Stimulated activated CD4-positive, alpha-beta T cell treated with anti-CD3 and anti-CD28 coated beads, Interleukin-12 subunit alpha, Interleukin-12 subunit beta, amount 100 ng/mL, for 48 hours (primary cell): ENCODE results near the gene HPSE.
A peak's percentile ranks its signal among the peaks of the same experiment; 100 is the strongest.

ENCODE experiments used
- DNase-seq, 3 donors: peaks; one replicate each; pipeline ENCODE4 v3.0.0-alpha.2; 2020; ENCODE audit warnings: low read depth in 2 of 3, low spot score in 1 of 3

Gene HPSE

DNA sequence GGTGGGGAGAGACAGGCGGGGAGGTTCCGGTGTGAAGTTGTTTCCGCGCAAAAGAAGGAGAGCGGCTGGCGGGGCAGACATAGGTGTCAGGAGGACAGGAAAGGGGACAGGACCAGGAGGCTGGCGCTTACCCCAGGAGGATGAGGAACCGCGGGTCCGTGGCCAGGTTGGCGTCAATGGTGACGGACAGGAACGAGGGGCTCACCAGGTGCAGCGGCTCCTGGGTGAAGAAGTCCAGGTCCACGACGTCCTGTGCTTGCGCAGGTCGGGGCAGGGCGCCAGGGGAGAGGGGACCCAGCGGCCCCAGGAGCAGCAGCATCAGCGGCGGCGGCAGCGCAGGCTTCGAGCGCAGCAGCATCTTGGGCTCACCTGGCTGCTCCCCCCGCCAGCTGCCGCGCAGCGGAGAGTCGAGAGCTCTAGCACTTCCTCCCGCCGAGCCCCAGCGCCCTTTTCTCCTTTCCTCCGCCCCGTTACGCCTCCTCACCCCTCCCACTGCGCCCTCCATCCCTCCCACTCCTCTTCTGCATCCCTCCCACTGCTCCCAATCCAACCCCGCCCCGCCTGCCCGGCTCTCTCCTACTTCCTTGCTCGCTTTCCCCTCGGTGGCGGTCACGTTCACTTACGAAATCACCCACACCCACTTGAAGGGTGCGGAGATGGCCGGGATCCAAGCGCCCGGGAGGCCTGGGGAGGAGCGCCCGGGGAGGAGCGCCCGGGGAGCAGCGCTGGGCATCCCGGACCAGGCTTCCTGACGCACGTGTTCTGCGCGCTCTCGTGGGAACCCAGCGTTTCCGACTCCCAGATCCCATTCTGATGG is at the start of gene HPSE:
TSS of gene HPSE (minus strand) at position 424 of the 817 bp plus-strand sequence. CDS start at position 358, 66 bp downstream.
- DNase-seq, result peak; percentile 7 to 50 (median 28)

GRCh38 chr4:83382850-83383249 is 48.2 kb upstream of the HPSE start:
- DNase-seq, result no peak

DNA sequence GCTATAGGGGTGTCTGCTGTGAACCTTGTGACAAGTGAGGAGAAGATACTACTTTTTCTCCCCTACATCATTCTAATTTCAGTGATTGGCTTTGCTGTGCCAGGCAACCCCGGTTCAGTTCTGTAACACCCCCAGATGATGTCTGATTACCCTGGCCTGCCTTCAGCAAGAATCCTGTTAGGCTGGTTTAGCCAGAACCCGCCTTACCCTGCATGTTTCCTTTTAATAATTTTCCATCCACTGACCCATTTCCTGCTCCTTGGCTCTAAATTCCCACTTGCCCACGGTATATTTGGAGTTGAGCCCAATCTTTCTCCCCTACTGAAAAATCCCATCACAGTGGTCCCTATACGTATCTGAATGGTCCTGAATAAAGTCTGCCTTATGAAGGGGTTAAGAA is 46.5 kb upstream of the HPSE start:
- no peak for DNase-seq

GRCh38 chr4:83378419-83378818 is 43.8 kb upstream of the HPSE start:
- no peak for DNase-seq

GRCh38 chr4:83372931-83373330 is 38.3 kb upstream of the HPSE start:
- no peak for DNase-seq

DNA sequence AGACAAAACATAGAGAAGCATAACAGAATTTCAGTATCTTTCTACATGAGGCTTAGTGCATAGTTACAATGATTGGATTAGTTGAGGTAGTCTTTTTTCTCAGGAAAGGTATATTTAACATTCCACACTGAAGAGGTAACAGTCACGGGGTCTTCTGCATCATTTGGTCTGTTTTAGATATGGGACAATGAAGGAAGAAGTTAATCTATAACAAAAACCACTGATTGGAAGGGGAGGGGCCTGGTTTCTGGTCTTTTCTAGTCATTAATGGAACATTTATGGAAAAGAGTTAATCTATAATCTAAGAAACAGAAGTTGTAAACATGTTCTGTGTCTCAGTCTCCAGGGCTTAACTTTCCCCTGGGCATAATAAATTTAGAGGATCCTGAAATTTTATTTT is 37.3 kb upstream of the HPSE start:
- no peak for DNase-seq

DNA sequence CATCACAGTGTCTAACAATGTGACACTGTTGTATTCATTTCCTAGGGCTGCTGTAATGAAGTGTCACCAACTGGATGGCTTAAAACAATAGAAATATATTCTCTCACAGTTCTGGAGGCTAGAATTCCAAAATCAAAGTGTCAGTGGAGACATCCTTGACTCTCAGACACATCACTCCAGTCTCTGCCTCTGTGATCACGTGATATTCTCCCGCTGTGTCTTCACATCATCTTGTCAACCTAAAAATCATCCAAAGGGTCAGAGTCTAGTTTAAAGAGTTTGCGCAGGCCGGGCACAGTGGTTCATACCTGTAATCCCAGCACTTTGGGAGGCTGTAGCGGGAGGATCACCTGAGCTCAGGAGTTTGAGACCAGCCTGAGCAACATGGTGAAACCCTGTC is 36.6 kb upstream of the HPSE start:
- DNase-seq, result no peak

- no peak for DNase-seq
Observed at GRCh38 chr4:83370640-83370906, 35.9 kb upstream of the HPSE start.

DNA sequence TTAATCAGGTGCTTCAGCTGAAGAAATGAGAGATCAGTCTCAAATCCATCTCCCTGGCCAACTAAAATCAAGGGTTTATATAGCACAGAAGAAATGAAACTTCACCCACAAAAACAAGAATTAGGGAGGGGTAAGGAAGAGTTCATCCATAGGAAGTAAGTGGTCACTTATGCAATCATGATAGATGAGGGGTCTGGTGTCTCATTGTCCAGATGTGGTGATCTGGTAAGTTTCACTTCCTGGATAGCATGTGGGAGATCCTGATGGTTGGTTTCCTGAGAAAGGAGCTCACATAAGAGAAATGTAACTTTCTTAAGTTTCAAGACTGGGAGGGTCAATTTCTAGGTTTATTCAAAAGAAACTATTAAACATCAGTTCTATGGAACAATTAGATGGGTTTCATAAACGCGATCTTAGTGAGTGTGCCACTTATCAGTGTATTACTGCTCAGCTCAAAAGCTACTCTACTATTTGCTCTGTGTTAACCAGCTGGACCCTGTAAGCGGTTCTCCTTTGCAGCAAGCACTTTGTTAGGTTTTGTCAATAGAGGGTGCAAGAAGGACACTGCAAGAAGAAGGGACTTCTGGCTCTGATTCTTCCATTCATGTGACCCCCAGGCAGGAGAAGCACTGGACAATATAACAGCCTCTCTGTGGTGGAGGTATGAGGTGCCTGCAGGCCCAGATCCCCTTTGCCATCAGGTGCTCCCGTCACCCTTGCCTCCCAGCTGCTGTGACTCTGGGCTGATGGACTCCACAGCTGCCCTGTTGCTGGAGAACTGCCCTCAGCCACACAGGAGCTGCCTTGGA is 35.4 kb upstream of the HPSE start:
- no peak for DNase-seq

GRCh38 chr4:83364312-83364711 is 29.7 kb upstream of the HPSE start:
- DNase-seq, result no peak

- DNase-seq, result no peak
Observed at GRCh38 chr4:83362492-83363329, 28.1 kb upstream of the HPSE start.

- no peak for DNase-seq
Observed at GRCh38 chr4:83361416-83362103, 26.9 kb upstream of the HPSE start.

- no peak for DNase-seq
Observed at GRCh38 chr4:83360018-83360417, 25.4 kb upstream of the HPSE start.

DNA sequence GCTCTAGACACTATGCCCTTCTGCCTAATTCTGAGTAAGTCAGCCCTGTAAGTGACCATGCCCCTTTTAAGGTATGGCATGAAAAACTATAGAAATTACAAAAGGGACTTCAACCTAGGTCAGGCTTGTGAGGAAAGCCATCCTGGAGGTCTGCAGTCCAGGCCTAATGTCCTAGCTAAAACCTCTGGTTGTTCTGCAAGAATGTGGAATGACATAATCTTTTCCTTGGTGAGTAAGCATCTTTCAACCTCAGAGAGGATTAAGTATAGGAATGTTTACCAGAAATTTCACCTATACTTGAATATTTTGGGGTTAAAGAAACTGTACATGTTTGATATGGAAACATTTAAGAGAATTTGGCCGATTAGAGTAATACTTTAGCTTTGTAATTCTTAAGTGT is 23.8 kb upstream of the HPSE start:
- DNase-seq, result no peak

GRCh38 chr4:83356899-83357661 is 22.4 kb upstream of the HPSE start:
- DNase-seq, result no peak

GRCh38 chr4:83353516-83353915 is 18.9 kb upstream of the HPSE start:
- DNase-seq, result no peak

DNA sequence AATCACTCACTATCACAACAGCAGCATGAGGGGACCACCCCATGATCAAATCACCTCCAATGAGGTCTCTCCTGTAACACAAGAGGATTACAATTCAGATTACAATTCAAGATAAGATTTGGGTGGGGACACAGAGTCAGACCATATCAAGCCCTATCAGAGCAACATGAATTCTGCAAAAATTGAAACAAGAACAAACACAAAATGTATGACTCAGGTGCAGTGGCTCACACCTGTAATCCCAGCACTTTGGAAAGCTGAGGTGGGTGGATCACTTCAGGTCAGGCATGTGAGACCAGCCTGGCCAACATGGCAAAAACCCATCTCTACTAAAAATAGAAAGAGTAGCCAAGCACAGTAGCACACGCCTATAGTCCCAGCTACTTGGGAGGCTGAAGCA is 13.4 kb upstream of the HPSE start:
- DNase-seq, result no peak

- no peak for DNase-seq
Observed at GRCh38 chr4:83342476-83342875, 7.8 kb upstream of the HPSE start.

DNA sequence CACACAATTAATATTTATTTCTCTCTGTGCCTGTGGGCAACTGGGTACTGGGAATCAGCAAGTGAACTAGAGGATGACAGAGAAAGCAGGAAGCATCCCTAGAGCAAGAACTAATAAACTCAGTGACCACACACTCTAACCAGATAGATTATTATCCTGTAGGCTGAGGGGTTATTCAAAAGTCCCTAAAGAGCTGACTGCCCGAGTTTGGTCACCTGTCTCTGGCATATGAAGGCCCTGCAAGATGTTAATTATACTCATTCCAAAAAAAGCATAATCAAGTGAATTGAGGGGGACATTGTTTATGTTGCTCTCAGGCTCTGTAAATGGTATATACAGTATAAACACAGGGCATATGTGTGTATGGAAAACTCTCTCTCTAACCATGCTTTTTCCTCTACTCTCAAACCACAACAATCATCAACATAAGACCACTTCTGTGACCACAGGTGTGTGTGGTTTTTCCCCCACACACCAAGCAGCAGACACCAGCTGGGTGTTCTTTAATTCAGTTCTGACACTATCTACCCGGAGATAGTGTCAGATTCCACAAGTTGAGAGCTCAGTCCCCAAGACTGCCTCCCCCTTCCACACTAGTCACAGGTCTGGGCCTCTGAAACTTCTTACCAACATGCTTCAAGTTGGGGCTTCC is 6.2 kb upstream of the HPSE start:
- DNase-seq, result peak in 1 of 3 donors; percentile 21

- DNase-seq, result no peak
Observed at GRCh38 chr4:83339573-83339972, 4.9 kb upstream of the HPSE start.
